ENCODE data around the gene COMMD1.
"Not testable (repeated sequence)": the region's sequence is repeated elsewhere in the genome, so short reads cannot be mapped to it uniquely, and the experiment has no call there.

DNA sequence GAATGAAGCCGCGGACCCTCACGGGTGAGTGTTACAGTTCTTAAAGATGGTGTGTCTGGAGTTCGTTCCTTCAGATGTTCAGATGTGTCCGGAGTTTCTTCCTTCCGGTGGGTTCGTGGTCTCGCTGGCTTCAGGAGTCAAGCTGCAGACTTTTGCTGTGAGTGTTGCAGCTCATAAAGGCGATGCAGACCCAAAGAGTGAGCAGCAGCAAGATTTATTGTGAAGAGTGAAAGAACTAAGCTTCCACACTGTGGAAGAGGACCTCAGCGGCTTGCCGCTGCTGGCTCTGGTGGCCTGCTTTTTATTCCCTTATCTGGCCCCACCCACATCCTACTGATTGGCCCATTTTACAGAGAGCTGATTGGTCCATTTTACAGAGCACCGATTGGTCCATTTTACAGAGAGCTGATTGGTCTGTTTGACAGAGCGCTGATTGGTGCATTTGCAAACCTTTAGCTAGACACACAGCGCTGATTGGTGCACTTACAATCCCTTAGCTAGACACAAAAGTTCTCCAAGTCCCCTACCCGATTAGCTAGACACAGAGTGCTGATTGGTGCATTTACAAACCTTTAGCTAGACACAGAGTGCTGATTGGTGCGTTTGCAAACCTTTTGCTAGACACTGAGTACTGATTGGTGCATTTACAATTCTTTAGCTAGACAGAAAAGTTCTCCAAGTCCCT, 136.4 kb downstream of the COMMD1 start:
- TF ChIP-seq, protein P1, sequence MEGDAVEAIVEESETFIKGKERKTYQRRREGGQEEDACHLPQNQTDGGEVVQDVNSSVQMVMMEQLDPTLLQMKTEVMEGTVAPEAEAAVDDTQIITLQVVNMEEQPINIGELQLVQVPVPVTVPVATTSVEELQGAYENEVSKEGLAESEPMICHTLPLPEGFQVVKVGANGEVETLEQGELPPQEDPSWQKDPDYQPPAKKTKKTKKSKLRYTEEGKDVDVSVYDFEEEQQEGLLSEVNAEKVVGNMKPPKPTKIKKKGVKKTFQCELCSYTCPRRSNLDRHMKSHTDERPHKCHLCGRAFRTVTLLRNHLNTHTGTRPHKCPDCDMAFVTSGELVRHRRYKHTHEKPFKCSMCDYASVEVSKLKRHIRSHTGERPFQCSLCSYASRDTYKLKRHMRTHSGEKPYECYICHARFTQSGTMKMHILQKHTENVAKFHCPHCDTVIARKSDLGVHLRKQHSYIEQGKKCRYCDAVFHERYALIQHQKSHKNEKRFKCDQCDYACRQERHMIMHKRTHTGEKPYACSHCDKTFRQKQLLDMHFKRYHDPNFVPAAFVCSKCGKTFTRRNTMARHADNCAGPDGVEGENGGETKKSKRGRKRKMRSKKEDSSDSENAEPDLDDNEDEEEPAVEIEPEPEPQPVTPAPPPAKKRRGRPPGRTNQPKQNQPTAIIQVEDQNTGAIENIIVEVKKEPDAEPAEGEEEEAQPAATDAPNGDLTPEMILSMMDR (IDR thresholded peaks at IDR 0.05; ENCODE audit: insufficient read depth, low read length, poor library complexity, severe bottlenecking) = not testable (repeated sequence)
- TF ChIP-seq EZH2phosphoT487 (conservative IDR thresholded peaks at IDR 0.05; ENCODE audit: low read length) = not testable (repeated sequence)

Data from SU-DHL-6 (cell line).